ENCODE data around the gene STMN1.

Gene STMN1

GRCh38 chr1:25872713-25873112 is 33.5 kb downstream of the STMN1 start:
- DNase-seq (ENCODE audit: extremely low spot score, insufficient read length, low read depth) (no peak), FAIRE-seq (no peak)

GRCh38 chr1:25871704-25872494 is 34.3 kb downstream of the STMN1 start:
- FAIRE-seq (no peak), DNase-seq (ENCODE audit: extremely low spot score, insufficient read length, low read depth) (no peak)

GRCh38 chr1:25871086-25871703 is 35.0 kb downstream of the STMN1 start:
- FAIRE-seq: no peak
- DNase-seq (ENCODE audit: extremely low spot score, insufficient read length, low read depth): no peak

DNA sequence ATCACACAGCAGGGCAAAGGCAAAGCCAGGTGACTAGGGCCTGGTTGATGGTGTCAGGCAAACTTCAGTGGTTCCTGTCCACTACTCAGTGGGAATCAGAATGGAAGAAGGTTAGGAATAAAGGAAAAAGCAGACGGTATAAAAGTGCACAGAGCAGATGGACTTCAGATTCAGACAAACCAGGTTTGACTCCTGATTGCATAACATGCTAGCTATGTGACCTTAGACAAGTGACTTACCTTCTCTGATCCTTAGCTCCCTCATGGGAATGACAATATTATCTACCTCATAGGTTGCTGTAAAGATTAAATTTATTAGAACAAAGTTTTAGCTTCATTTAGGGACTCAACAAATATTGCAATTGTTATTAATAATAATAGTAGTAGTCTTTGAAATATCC is 35.6 kb downstream of the STMN1 start:
- DNase-seq (ENCODE audit: extremely low spot score, insufficient read length, low read depth) (no peak), FAIRE-seq (no peak)

DNA sequence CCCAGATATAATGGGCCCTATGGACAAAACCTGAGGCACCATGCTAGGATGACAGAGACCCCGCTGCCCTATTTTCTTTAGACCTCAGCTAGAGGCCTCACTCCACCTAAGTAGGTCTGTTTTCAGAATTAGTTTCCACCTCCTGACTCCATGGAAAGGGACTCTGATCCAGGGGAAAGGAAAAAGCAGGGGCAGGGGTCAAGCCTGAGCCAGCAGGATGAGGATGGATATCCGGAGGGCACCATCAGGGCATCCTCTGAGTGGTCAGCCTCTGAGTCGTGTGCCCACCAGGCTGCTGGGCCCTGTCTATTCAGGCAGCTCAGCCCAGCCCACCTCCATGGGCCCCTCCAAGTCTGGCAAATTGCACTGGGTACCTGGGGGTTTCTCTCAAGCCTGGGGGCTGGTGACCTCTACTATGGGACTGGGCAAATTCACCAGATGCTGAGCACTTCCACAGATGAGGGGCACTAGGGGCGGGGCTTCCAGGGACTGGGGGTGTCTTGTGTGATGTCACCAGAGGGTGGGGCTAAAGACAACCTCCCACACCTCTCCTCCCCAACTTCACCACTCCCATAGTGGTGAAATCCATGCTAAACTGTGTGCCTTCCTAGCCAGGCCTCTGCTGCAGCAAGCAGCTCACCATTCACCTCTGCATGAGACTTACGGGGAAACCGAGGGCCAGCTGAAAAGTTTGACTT is 36.2 kb downstream of the STMN1 start:
- FAIRE-seq (no peak), DNase-seq (ENCODE audit: extremely low spot score, insufficient read length, low read depth) (no peak)

- no peak for DNase-seq (ENCODE audit: extremely low spot score, insufficient read length, low read depth)
- FAIRE-seq: no peak
Measured at GRCh38 chr1:25867210-25867991, 38.8 kb downstream of the STMN1 start.

- FAIRE-seq (no peak), DNase-seq (ENCODE audit: extremely low spot score, insufficient read length, low read depth) (no peak)
Measured at GRCh38 chr1:25866288-25866687, 39.9 kb downstream of the STMN1 start.

GRCh38 chr1:25864434-25864833 is 41.8 kb downstream of the STMN1 start:
- DNase-seq (ENCODE audit: extremely low spot score, insufficient read length, low read depth): no peak
- no peak for FAIRE-seq

DNA sequence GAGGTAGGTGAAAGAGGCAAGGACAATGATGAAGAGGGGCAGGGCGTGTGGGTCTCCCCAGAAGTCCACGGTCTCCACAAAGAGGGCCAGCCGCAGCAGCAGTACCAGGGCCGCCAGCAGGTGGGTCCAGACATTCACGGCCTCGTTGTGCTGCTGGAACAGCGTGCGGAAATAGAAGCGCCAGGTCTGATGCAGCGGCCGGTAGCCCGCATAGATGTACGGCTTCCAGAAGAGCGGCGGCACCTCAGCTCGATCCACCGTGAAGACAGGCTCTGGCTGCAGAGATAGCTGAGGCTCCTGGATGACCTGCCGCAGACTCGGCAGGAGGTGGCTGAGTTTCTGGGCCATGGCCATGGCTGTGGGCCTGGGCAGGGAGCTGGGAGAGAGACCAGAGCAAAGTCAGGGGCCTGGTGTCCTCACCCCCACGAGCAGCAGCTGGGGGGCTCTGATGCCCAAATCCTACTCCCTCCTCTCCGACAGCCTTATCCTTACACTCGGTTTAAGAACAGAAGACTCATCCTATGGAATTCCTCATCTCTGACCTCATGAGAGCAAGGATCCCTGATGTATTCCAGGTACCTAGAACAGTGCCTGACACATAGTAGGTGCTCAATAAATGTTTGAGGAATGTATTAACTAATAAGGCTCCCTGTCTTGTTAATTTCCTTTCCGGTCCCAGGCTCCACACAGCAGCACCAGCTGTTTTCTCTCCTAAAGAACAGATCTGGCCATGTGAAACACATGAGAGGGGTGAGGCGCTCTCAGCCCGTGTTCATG is 42.5 kb downstream of the STMN1 start:
- FAIRE-seq (no peak), DNase-seq (ENCODE audit: extremely low spot score, insufficient read length, low read depth) (no peak)

- FAIRE-seq (no peak), DNase-seq (ENCODE audit: extremely low spot score, insufficient read length, low read depth) (no peak)
Measured at GRCh38 chr1:25862785-25863485, 43.3 kb downstream of the STMN1 start.

DNA sequence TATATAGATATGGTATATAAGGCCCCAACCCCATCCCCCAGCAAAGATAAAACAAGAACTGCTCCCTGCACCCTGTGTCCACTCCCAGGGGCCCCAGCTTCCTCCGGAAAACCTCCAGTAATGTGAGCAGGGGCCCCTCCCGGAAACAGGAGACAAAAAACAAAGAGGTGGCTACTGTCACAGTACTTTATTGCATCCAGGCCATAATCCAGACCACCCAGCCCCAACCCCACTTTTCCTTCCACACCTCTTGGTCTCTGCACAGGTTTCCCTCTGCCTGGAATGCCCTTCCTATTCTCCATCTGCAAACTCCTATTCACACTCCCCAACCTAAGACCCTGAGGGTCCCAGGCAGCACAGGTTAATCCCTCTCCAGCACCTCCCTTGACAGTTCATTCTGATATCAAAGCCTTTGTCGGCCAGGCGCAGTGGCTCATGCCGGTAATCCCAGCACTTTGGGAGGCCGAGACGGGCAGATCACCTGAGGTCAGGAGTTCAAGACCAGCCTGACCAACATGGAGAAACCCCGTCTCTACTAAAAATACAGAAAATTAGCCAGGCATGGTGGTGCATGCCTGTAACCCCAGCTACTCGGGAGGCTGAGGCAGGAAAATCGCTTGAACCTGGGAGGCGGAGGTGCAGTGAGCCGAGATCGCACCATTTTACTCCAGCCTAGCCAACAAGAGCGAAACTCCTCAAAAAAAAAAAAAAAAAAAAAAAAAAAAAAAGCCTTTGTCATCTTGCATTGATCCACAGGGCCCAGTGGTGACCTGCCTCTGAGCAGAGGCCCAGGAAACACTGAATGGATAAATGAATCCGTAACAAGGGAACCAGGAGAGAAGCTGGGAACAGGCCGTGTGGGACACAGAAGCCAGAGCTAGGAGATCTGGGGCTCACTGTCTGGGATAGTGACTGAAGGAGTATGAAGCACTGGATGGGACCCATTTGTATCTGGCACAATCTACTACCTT is 44.6 kb downstream of the STMN1 start:
- FAIRE-seq (no peak), DNase-seq (ENCODE audit: extremely low spot score, insufficient read length, low read depth) (no peak)

GRCh38 chr1:25858906-25859789 is 47.1 kb downstream of the STMN1 start, which contains the start of gene AUNIP:
Gene AUNIP, minus strand, starts transcription at chr1:25859457. Its CDS starts 100 bp downstream, at chr1:25859357.
- FAIRE-seq (peak; percentile 93), DNase-seq (ENCODE audit: extremely low spot score, insufficient read length, low read depth) (peak; percentile 96)

GRCh38 chr1:25858494-25858893 is 47.7 kb downstream of the STMN1 start:
- DNase-seq (ENCODE audit: extremely low spot score, insufficient read length, low read depth) (no peak), FAIRE-seq (no peak)

DNA sequence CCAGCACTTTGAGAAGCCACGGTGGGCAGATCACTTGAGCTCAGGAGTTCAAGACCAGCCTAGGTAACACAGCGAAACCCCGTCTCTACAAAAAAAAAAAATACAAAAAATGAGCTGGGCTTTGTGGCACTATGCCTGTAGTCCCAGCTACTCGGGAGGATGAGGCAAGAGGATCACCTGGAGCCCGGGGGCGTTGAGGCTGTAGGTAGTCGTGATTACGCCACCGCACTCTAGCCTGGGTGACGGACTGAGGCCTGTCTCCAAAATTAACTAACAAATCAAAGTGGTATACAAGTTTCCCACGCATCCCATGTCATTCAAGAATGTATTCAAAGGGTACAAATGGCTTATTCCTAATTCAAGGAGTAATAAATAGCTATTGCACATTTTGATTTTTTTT is 49.4 kb downstream of the STMN1 start:
- FAIRE-seq: no peak
- DNase-seq (ENCODE audit: extremely low spot score, insufficient read length, low read depth): no peak

GRCh38 chr1:25854554-25854953 is 51.7 kb downstream of the STMN1 start:
- no peak for FAIRE-seq
- DNase-seq (ENCODE audit: extremely low spot score, insufficient read length, low read depth): no peak

All from GM18507 (cell line).